NOMO-1 treated with dmso at 0.1 percent for 144 hours (cell line): ENCODE data around the gene RPL11.
A peak's percentile ranks its signal among the peaks of the same experiment; 100 is the strongest.
"Not testable (repeated sequence)": the region's sequence is repeated elsewhere in the genome, so short reads cannot be mapped to it uniquely, and the experiment has no call there.

Source experiments
- DNase-seq: peaks from one replicate; lab custom pipeline; 2025; ENCODE audit not compliant: unreplicated experiment; lab: John Stamatoyannopoulos, UW

RPL11 gene

DNA sequence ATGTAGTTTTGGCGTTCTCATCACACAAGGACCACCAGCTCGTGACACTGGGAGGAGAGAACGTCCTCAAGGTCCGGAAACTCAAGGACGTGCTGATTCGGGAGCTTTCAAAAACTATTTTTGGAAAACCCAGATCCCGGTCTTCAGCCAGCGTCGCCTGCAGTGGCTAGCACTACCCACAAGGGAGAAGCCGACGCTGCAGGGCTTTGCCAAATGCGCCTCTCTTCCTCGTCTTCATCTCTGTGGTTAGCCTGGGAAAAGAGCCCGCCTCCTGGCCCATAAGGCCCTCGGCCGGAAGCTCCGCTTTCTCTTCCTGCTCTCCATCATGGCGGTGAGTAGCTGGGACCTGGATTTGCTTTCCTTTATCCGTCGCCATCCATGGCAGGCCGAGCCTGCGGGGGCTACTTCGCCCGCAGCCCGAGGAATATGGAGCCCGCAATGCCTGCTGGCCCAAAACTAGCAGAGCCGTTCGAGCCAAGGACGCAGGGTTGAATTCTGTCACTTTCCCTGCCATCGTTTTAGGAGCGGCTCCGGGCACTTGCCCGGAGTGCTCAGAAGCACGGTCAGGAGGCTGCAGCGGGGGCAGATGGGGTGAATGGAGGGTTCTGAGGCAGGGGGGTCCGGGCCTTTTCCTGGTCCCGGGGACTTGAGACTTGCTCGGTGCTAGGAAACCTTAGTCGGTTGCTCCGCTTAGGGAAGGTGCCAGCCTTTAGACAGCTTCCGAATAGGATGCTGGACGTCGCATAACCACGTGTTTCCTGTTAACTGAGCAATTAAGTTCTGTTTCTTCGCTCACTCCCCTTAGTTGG lies at the start of gene RPL11:
RPL11 (plus strand) TSS at position 308 of the 809 bp plus-strand sequence; CDS start at position 326, 18 bp downstream.
- DNase-seq, result peak; percentile 92

DNA sequence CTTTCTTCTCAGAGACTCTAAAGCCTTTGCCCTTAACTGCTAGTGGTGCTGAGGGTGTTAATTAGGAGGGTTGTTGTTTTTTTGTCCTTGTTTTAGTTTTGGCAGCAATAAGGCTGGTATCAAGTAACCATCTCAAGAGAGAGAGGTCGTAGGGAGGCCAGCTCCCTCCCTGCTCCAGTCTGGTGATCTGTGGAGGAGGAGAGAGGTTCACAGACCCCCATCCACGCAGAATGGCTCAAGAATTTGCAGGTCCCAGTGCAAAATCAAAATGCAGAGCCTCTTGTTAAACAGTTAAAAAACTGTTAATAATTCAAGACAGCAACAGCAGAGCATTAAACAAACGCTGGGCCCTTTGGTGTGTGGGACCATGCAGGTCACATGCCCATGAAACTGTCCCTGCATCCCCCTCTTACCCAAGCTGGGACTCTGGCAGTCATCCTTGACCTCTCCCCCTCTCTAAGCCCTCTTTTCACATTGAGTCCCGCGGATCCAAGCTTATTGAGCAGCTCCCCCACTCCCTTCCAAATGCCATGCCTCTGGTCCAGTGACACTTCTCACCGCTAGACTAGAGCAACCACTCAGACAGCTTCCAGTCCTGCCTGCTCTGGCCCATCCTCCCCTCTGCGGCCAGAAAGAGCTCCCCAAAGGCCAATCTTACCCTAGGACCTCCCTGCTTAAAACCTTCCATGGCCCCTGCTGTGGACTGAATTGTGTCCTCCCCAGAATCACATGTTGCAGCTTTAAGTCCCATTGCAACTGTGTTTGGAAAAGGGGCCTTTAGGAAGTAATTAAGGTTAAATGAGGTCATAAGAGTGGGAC lies 47.7 kb upstream of the RPL11 start:
- DNase-seq, result no peak

DNA sequence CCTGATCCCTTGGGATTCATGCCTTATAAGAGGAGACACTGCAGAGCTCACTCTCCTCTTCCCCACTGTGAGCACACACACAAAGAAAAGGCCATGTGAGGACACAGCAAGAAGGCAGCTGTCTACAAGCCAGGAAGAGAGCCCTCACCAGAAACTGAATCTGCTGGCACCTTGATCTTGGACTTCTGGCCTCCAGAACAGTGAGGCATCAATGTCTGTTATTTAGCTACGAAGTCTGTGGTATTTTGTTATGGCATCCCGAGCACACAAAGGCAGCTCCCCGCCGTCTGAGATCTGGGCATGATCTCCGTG lies 47.1 kb upstream of the RPL11 start:
- DNase-seq, result no peak

DNA sequence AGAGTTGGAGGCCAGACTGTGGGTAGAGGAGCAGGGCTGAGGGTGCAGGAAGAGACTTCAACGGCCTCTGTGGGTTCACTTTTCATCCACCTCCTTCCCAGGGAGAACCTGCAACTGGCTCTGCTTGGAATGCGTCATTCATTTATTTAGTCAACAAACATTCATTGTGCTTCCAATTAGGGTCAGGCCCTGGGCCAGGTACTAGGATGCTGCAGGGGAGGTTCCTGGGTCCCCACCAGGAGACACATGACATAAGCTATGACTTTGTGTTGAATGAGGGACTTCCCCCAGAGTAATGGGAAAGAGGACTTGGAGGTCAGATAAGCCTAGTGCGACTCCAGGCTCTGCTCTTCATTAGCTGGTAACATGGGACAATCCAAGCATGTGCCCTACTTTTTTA lies 46.3 kb upstream of the RPL11 start:
- no peak for DNase-seq

DNA sequence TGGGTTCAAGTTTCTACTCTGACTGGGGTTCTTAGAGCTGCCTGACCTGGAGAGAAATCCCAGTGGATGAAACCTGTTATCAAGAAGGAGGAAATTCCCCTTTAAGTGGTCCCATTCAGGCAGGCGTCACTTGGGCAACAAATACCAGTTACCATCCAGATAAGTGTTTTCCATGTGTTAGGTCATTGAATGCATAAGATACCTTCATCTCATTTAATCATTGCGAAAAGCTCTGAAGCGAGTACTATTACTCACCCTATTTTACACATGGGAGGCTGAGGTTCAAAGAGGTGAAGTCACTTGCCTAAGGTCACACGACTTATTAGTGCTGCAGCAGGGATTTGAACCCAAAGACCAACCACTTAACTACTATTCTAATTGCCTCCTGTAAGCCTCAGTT lies 45.5 kb upstream of the RPL11 start:
- no peak for DNase-seq

DNA sequence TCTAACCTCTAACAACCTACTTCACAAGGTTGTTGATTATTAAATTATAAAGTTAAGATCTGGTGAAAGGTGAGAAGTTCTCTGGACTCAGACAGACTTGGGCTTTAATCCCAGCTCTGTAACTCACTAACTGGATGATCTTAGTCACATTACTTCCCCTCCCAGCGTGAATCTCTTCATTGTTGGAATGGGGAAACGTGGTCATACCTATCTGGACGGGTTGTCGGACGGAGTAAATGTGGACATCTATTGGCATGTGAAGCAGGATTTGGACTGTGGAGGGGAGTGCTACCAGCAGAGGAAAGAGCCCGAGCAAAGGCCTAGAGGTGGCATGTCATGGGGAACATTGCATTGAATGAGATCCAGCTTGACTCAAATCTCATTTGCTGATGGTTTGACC lies 45.1 kb upstream of the RPL11 start:
- DNase-seq, result no peak

DNA sequence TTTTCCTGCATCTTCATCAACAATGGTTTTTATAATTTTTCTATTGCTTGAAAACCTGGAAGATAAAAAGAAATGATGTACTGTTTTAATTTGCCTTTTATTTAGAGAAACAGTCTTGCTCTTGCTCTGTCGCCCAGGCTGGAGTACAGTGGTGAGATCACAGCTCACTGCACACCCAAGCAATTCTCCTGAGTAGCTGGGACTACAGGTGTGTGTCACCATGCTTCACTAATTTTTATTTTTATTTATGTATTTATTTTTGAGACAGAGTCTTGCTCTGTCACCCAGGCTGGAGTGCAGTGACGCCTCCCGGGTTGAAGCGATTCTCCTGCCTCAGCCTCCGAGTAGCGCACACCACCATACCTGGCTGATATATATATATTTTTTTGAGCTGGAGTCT lies 43.0 kb upstream of the RPL11 start:
- no peak for DNase-seq

DNA sequence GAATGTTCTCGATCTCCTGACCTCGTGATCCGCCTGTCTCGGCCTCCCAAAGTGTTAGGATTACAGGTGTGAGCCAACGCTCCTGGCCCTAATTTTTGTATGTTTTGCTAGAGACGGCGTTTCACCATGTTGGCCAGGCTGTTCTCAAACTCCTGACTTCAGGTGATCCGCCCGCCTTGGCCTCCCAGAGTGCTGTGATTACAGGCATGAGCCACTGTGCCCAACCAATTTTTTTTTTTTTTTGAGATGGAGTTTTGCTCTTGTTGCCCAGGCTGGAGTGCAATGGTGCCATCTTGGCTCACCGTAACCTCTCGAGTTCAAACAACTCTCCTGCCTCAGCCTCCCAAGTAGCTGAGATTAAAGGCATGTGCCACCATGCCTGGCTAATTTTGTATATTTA lies 42.4 kb upstream of the RPL11 start:
- DNase-seq, result not testable (repeated sequence)

DNA sequence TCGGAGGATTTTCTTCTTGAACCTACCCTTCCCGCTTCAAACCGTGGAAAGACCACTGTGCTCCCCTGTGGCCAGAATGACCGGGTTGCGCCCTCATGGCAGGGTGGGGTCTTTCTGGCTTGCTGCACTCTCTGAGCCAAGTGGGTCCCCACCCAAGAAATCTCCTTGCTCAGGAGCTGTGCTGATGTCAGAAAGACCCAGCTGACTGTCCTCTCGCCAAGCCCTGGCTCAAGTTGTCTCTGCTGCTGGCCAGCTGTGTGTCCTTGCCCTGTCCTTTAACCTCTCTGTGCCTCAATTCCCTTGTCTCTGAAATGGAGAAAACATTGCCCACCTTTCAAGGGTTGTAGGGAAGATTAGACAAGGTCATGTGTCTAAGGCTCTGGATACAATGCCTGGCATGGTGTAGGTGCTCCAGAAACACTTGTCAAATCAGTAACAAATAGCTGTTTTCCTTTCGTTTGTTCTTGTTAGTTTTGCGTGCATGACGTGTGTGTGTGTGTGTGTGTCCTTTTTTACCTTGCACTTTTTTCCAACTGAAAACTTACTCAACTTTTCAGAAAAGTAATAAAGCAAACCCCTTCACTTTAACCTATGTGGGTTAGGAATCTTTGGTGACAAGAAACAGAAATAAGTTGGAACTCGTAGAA lies 41.1 kb upstream of the RPL11 start:
- no peak for DNase-seq

DNA sequence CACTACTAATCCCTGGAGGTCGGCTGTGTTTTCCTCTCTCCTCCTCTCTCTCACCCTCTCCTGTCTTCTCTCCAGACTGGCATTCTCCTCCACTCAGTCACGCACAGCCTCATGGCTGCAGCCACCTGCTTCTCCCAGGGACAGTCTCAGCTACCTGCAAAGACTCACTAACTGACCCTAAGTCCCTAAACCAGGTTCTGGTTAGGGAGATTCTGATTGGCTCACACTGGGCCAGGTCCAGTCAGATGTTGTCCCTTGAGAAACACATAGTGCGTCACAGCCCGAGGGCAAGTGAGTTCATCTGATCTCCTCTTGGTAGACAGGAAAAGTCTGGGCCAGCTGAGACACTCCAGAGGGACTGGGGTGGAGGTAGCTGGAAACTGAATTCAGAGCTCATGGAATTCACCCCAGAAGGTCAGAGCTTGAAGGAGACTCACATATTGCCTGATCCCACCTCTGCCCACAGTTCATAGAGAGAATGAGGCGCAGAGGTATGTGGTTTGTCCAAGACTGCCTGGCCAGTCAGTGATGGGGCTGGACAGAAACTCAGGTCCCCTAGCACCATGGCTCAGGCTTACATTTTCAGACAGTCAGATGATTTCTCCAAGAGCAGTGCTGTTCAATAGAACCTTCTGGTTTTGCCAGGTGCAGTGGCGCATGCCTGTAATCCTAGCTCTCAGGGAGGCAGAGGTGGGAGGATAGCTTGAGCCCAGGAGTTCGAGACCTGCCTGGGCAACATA lies 40.4 kb upstream of the RPL11 start:
- DNase-seq, result no peak

DNA sequence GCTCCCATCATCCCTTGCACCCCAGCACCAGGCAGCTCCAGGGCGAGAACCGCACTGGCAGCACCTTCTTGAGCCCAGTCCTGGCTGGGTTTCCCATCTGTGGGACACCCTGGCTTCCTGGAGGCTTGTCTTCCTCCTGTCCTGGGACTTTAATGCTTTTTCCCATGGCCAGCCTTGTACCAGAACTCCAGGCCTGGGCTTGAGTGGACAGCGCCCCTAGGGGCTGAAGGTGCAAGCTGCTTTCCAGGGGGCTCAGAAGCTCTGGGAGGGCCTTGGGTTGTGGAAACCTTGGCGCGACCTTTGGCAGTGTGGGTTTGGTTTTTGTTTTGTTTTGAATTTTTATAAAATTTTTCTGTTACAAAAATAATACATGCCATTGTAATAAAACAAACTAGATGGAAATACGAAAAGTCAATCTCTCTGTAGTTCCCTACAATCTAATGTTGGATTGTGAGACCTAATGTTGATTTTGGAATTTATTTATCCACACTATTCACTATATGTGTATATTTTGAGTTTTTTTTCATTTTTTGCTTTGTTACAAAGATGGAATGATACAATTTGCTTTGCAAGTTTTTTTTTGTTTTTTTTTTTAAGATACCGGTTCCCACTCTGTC lies 33.8 kb upstream of the RPL11 start:
- peak; percentile 19 for DNase-seq

DNA sequence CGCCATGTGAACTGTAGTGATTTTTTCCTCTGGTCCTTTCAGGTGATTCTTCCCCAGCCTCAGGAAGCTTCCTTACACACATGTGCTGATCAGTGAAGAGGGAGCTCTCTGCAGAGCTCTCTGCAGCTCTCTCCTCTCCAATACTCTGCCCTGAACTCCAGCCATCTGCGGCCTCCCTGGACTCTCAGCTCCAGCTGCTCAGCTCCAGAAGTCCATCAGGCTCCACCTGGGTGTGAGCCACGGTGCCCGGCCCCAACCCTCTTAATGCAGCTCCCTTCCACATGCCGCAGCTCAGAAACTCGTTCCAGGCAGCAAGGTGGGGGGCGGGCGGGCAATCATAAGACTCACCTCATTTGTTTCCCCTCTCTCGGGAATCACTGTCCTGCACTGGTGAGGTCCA lies 30.9 kb upstream of the RPL11 start:
- DNase-seq, result no peak

DNA sequence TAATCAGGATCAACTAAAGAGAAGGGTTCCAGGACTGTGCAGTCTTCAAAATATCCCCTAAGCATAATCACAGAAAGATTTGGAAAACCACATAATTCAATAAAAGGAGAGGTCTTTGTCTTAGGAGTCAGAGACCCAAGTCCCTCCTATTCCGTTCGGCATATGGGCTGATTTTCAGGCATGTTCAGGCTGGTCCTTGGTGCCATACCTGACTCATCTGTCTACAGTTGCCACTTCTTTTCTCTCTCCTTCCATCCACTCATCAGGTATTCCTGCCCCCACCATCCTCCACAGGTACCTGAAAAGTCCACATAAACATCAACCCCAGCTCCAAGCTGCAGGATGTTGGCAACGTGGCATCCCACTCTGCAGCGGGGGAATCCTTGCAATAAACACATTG lies 29.7 kb upstream of the RPL11 start:
- DNase-seq, result no peak

DNA sequence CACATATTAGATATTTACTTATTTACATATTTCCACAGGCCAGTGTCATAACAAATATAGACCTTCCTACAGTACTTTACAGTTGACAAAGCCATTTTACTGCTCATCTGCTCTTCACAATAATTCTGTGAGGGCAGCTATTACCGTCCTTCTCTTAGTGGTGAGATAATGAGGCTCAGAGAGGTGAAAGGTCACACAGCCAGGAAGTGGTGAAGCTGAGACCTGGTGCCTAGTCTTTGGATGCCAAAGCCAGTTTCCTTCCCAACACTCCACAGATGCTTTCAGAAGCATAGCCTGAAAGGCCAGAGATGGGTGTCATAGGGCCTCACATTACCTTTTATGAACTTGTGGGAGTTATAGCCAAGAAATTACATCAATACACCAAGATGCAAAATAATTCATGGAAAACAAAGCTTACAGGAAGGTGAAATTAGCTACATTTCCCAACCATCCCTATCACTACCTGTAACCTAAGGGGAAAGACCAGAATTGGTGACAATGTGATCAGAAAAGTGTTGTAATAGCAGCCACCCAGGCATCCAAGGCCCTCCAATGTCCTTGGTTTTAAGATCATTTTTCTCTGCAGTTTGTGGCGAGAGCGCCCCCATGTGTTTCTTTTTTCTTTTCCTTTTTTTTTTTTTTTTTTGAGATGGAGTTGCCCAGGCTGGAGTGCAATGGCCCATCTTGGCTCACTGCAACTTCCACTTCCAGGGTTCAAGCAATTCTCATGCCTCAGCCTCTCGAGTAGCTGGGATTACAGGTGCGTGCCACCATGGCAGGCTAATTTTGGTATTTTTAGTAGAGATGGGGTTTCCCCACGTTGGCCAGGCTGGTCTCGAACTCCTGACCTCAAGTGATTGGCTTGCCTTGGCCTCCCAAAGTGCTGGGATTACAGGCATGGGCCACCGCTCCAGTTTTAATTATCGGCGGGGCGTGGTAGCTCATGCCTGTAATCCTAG lies 26.5 kb upstream of the RPL11 start:
- no peak for DNase-seq

DNA sequence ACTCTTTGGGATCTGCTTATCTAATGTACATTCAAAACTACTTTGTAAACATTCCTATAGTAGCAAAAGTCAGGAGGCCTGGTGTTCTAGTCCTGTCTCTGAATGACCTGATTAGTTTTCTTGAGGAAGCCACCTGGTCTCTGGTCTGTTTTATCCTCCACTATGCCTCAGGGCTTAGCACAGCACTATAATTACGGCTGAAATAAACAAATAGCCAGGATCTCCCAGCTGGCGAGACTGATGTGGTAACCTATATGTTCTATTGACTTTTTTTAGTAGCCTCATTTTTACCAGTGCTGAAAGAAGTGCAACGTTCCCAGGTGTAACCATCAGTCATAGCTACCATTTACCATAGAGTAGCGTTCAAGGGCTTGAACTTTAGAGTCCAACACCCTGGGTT lies 24.2 kb upstream of the RPL11 start:
- DNase-seq, result no peak

DNA sequence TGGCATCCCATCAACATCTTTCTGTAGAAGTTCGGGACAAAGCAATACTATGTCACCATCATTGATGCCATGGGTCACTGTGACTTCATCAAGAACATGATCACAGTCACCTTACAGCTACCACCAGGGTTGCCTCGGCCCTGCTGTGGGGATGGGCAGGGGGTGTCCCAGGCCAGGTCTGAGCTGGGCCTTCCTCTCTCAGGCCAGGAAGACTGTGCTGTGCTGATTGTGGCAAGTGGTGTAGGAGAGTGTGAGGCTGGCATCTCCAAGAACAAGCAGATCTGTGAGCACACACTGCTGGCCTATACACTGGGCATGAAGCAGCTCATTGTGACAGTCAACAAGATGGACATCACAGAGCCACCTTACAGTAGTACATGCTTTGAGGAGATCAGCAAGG lies 20.9 kb upstream of the RPL11 start:
- no peak for DNase-seq

DNA sequence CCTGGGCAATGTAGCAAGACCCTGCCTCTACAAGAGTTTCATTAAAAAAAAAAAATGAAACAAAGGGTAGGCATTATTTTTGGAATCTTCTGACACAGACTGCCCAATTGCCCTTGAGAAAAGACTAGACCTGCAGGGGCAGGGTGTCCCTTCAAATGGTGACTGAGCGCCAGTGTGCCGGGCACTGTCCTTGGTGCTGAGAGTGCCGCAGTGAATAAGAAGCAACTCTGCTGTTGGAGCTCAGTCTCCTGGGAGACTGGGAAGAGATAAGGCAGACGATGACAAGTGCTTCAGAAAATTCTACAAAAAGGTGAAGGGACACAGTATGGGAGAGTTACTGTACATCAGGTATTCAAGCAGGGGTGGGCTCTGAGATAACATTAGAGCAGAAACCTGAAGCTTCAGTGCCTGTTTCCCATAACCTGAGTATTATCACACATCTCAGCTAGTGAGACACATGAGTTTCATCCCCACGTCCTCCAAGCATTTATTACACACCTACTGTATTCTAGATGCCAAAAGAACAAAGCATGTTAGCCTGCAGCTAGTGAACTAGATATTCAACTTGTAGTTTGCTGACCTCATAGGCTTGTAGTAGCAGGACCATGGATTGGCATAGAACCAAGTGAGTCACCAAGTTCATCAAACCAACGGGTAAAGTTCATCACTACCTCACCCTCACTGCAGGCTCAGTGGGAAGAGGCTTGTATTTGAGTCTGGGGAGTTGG lies 18.4 kb upstream of the RPL11 start:
- no peak for DNase-seq

DNA sequence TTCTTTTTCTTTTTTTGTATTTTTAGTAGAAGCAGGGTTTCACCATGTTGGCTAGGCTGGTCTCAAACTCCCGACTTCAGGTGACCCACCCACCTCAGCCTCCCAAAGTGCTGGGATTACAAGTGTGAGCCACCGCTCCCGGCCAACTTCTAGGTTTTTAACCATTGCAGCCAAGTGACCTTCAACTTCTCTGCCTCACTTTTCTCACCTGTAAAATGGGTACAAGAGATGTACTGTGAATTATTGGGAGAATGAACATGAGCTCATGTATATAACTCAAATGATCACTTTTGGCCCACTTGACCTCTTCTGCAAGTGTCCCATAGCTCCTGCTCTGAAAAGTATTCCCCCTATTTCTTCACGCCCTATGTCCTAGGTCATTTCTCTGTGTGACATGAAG lies 11.8 kb upstream of the RPL11 start:
- no peak for DNase-seq

DNA sequence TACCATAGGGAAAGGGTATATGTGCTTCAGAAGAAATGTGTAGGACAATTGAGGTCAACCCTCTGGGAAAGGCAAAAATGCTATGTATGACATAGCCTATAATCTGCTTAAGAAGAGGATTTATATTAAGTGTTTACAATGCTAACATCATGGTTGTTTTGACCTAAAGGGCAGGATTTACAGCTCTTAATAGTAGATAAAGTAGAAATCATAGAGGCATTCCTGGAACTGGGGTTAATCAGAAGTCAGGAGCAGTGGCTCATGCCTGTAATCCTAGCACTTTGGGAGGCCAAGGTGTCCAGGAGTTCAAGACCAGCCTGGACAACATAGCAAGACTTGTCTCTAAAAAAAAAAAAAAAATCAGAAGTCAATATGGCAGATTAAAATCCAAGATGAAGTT lies 8.7 kb upstream of the RPL11 start:
- no peak for DNase-seq
